Adrenal gland (tissue), 12 donors: ENCODE measurements around the gene CTU1. TPM values are rescaled to one million over a fixed set of nuclear protein-coding genes. Genes with fewer than 3 reads are reported as not detected.

Experiments
- DNase-seq, 7 donors: peaks; one replicate each; pipeline ENCODE4 v3.0.0-alpha.2; 2019 to 2020
- H3K27ac ChIP-seq, 5 donors: fragments of 200-600 bp; sonication (generic) in 4 of 5; 1 replicate in 3 of 5; 2 replicates in 2 of 5; pipeline versions ENCODE4 v1.5.1 to v1.8.0; 2016 to 2020; ENCODE audit warnings: mild to moderate bottlenecking in 1 of 5
- H3K27me3 ChIP-seq: fragments of 200-600 bp; 2 replicates; pipeline ENCODE4 v1.8.0; 2021
- H3K36me3 ChIP-seq, 2 donors: fragments of 200-600 bp; replicated peaks in 1 of 2; 1 replicate in 1 of 2; 2 replicates in 1 of 2; pipeline versions ENCODE4 v1.5.1 to v1.8.0; 2018 to 2022
- H3K4me1 ChIP-seq, 2 donors: fragments of 200-600 bp; replicated peaks in 1 of 2; 1 replicate in 1 of 2; 2 replicates in 1 of 2; pipeline versions ENCODE4 v1.5.1 to v1.8.0; 2018 to 2021
- H3K4me3 ChIP-seq, 4 donors: fragments of 200-600 bp; sonication (generic) in 3 of 4; one replicate each; pipeline ENCODE4 v1.5.1; 2016 to 2018
- H3K9me3 ChIP-seq, 3 donors: fragments of 200-600 bp; sonication (generic) in 1 of 3; replicated peaks in 1 of 3; 1 replicate in 2 of 3; 2 replicates in 1 of 3; pipeline versions ENCODE4 v1.5.1 to v1.8.0; 2016 to 2021
- CTCF ChIP-seq, 6 experiments: fragments of 450-650 bp in 4 of 6; fragments of 200-600 bp in 2 of 6; sonication (generic) in 1 of 6; IDR thresholded peaks; 1 replicate in 5 of 6; 2 replicates in 1 of 6; pipeline versions ENCODE4 v1.5.1 to v1.8.0; 2016 to 2021; ENCODE audit warnings: antibody characterized with exemption in 6 of 6, mild to moderate bottlenecking in 2 of 6, moderate library complexity in 1 of 6
- POLR2A ChIP-seq, 2 donors: fragments of 450-650 bp; IDR thresholded peaks; one replicate each; pipeline ENCODE4 v1.6.1; 2017; ENCODE audit warnings: antibody characterized with exemption in 2 of 2, mild to moderate bottlenecking in 2 of 2, moderate library complexity in 1 of 2
- WGBS, 4 donors: extraction: QIAGEN DNeasy Blood & Tissue Kit in 2 of 4; methylation state at CpG; one replicate each; pipeline versions ENCODE4 v1.1.5 to v1.1.7; 2013 to 2017; 5-methylcytosine and 5-hydroxymethylcytosine counted together
- intact Hi-C, 2 donors: fragments of 100-400 bp; cut with DNase I; formaldehyde crosslinking; loops; one replicate each; pipeline versions ENCODE4 v1.14.1 to v1.15.0; 2022 to 2023
- polyA plus RNA-seq, 3 donors: library from polyadenylated mRNA; stranded (reverse); fragments of 200-250 nt in 2 of 3; fragments of 350-450 nt in 1 of 3; fragmentation: Illumina TruSeq in 1 of 3; extraction: RNeasy Lipid Tissue Mini Kit (QIAGEN cat#74804) in 1 of 3; gene quantifications; one replicate each; pipeline ENCODE4 v1.2.3, GENCODE V29; 2013 to 2014
- total RNA-seq, 9 donors: library from RNA; depleted of rRNA in 4 of 9; stranded (reverse); fragments of >200 nt in 4 of 9; fragments of 120-200 nt in 1 of 9; fragmentation: NEBNext Ultra II Directional in 1 of 9; extraction: Animal tissue kit (Norgen Biotek cat#: 25700) in 1 of 9; gene quantifications; one replicate each; pipeline versions ENCODE4 v1.1.0 to v1.2.4, GENCODE V29; 2013 to 2023
- donor health status: healthy with polysubstance abuse.
- donor health status: Bipolar disorder and iron deficiency.
- donor health status: DM: yes; HTN: yes; CAD: no.
- donor health status: DM: no; HTN: no; CAD: no.
- donor health status: DM: no; HTN: no; CAD: no.
- donor health status: DM: yes; HTN: yes; CAD: no.

CTU1 gene
- total and polyA plus RNA-seq, 12 donors = 1.1 to 23.9 (median 8.1) TPM

GRCh38 chr19:51135004-51135403 lies 26.8 kb upstream of the CTU1 start:
- H3K4me1 ChIP-seq = peaks cover 0 to 3% of the 10 kb centered on the region in 2 donors
- no peak overlapping the region for H3K27ac ChIP-seq
- no peak for TF ChIP-seq POLR2A (IDR thresholded peaks at IDR 0.05)
- no peak for TF ChIP-seq CTCF (IDR thresholded peaks at IDR 0.05)
- WGBS, 4 donors = 73 to 82% (median 78%) methylated on average over 5 of the region's 5 CpGs
- DNase-seq = no peak
- H3K4me3 ChIP-seq = no peak overlapping the region
- no peaks in the 10 kb centered on the region for H3K36me3 ChIP-seq
- H3K27me3 ChIP-seq = no peaks in the 10 kb centered on the region
- intact Hi-C loops = no loop called here
- no peaks in the 10 kb centered on the region for H3K9me3 ChIP-seq

GRCh38 chr19:51131780-51132680 lies 23.8 kb upstream of the CTU1 start:
- Histone ChIP-seq H3K9me3 (no peaks in the 10 kb centered on the region), H3K4me3 (no peak overlapping the region), H3K27me3 (no peaks in the 10 kb centered on the region), H3K36me3 (no peaks in the 10 kb centered on the region), H3K27ac (peak overlapping the region in 3 of 5 donors; percentile 5 to 68 (median 22)), H3K4me1 (no peaks in the 10 kb centered on the region)
- DNase-seq = peak in 6 of 7 donors; percentile 42 to 77 (median 58)
- TF ChIP-seq CTCF (IDR thresholded peaks at IDR 0.05) = peak in 2 of 6 experiments; percentile 8 to 24
- TF ChIP-seq POLR2A (IDR thresholded peaks at IDR 0.05) = no peak
- intact Hi-C loops = no loop called here
- WGBS, 4 donors = 35 to 39% (median 38%) methylated on average over 24 of the region's 24 CpGs

- no peaks in the 10 kb centered on the region for H3K27me3 ChIP-seq
- no peak for TF ChIP-seq POLR2A (IDR thresholded peaks at IDR 0.05)
- TF ChIP-seq CTCF (IDR thresholded peaks at IDR 0.05) = no peak
Measured at GRCh38 chr19:51129716-51130115, 21.5 kb upstream of the CTU1 start.

GRCh38 chr19:51128227-51128626 lies 20.0 kb upstream of the CTU1 start:
- no peaks in the 10 kb centered on the region for H3K9me3 ChIP-seq
- no peak overlapping the region for H3K4me3 ChIP-seq
- WGBS, 4 donors = 76 to 87% (median 80%) methylated on average over 4 to 7 of the region's 7 CpGs
- TF ChIP-seq POLR2A (IDR thresholded peaks at IDR 0.05) (no peak), CTCF (IDR thresholded peaks at IDR 0.05) (no peak)
- intact Hi-C loops = no loop called here
- no peaks in the 10 kb centered on the region for H3K4me1 ChIP-seq
- no peaks in the 10 kb centered on the region for H3K36me3 ChIP-seq
- no peaks in the 10 kb centered on the region for H3K27me3 ChIP-seq
- DNase-seq = no peak
- peak overlapping the region in 2 of 5 donors; percentile 34 to 81 for H3K27ac ChIP-seq

More at GRCh38 chr19:51129716-51130115, 21.5 kb upstream of the CTU1 start:
- no peak for DNase-seq
- 68 to 74% (median 71%) methylated on average over 8 of the region's 8 CpGs for WGBS, 4 donors
- intact Hi-C loops = no loop called here
- Histone ChIP-seq H3K4me3 (no peak overlapping the region), H3K9me3 (no peaks in the 10 kb centered on the region), H3K27ac (peak overlapping the region in 1 of 5 donors; percentile 2), H3K4me1 (no peaks in the 10 kb centered on the region), H3K36me3 (no peaks in the 10 kb centered on the region)
